Caco-2 (cell line): ENCODE measurements around the gene TCEANC. TPM values are rescaled to one million over a fixed set of nuclear protein-coding genes. Genes with fewer than 3 reads are reported as not detected.

ENCODE experiments used
- BruUV-seq: library from RNA; stranded (reverse); fragments of 400-500 nt; replicated peaks from 2 replicates; lab custom pipeline; 2021; lab: Mats Ljungman, UMichigan
- CTCF ChIA-PET: fragments of 300-600 bp; sonication (Branson Sonifier 250); formaldehyde crosslinking; loops from one replicate; lab custom pipeline; 2022; ENCODE audit warnings: antibody characterized with exemption; lab: Charles Lee
- POLR2A ChIA-PET: fragments of 300-600 bp; sonication (Branson Sonifier 250); formaldehyde crosslinking; loops from one replicate; lab custom pipeline; 2022; ENCODE audit warnings: antibody characterized with exemption; lab: Charles Lee
- DNase-seq, 2 experiments: peaks; one replicate each; pipeline versions ENCODE4 v3.0.0 to v3.0.0-alpha.2; 2020 to 2022
- H3K27me3 ChIP-seq: replicated peaks from 2 replicates; pipeline ENCODE4 v1.6.0; 2011; ENCODE audit warnings: low read length; ENCODE audit not compliant: control insufficient read depth, insufficient read depth
- H3K36me3 ChIP-seq: 2 replicates; pipeline ENCODE4 v1.5.1; 2011; ENCODE audit warnings: low read length; ENCODE audit not compliant: control insufficient read depth, insufficient read depth
- H3K4me1 ChIP-seq: fragments of 250-450 bp; sonication (Bioruptor Pico); 2 replicates; pipeline ENCODE4 v1.5.1; 2020; ENCODE audit warnings: mild to moderate bottlenecking
- H3K4me3 ChIP-seq: 2 replicates; pipeline ENCODE4 v1.5.1; 2011; ENCODE audit warnings: low read depth, mild to moderate bottlenecking, control low read depth, low read length
- H3K9me3 ChIP-seq: fragments of 250-450 bp; sonication (Bioruptor Pico); 2 replicates; pipeline ENCODE4 v1.5.1; 2020; ENCODE audit warnings: mild to moderate bottlenecking, moderate library complexity
- H3K27ac Mint-ChIP-seq: one replicate; pipeline ENCODE4 v1.8.0; 2022; ENCODE audit warnings: mixed read lengths; ENCODE audit not compliant: unreplicated experiment
- H3K27me3 Mint-ChIP-seq: one replicate; pipeline ENCODE4 v1.8.0; 2022; ENCODE audit warnings: mixed read lengths; ENCODE audit not compliant: insufficient read depth, unreplicated experiment
- H3K36me3 Mint-ChIP-seq: one replicate; pipeline ENCODE4 v1.8.0; 2022; ENCODE audit warnings: mild to moderate bottlenecking, mixed read lengths; ENCODE audit not compliant: insufficient read depth, unreplicated experiment
- H3K4me1 Mint-ChIP-seq: one replicate; pipeline ENCODE4 v1.8.0; 2022; ENCODE audit warnings: low read depth, mixed read lengths; ENCODE audit not compliant: unreplicated experiment
- H3K4me3 Mint-ChIP-seq: one replicate; pipeline ENCODE4 v1.8.0; 2022; ENCODE audit warnings: mild to moderate bottlenecking, moderate library complexity, mixed read lengths; ENCODE audit not compliant: unreplicated experiment
- H3K9me3 Mint-ChIP-seq: one replicate; pipeline ENCODE4 v1.8.0; 2022; ENCODE audit warnings: mixed read lengths; ENCODE audit not compliant: unreplicated experiment
- CTCF ChIP-seq, 2 experiments: fragments of 200-600 bp in 1 of 2; IDR thresholded peaks; 1 replicate in 1 of 2; 2 replicates in 1 of 2; pipeline versions ENCODE4 v1.5.1 to v1.8.0; 2011 to 2022; ENCODE audit warnings: antibody characterized with exemption in 1 of 2, control low read depth in 1 of 2, inconsistent platforms in 1 of 2, low read depth in 1 of 2, low read length in 1 of 2, mild to moderate bottlenecking in 1 of 2, moderate library complexity in 1 of 2; ENCODE audit not compliant: insufficient read depth in 1 of 2, severe bottlenecking in 1 of 2, unreplicated experiment in 1 of 2
- intact Hi-C: fragments of 100-400 bp; cut with micrococcal nuclease; formaldehyde crosslinking; loops from one replicate; pipeline ENCODE4 v1.10.0; 2022; ENCODE audit not compliant: unreplicated experiment
- total RNA-seq: library from RNA; stranded (reverse); gene quantifications from 2 replicates; pipeline ENCODE4 v1.2.3, GENCODE V29; 2022

Gene TCEANC
- total RNA-seq, 1 experiment from 2014 or later = 1.6 TPM

DNA sequence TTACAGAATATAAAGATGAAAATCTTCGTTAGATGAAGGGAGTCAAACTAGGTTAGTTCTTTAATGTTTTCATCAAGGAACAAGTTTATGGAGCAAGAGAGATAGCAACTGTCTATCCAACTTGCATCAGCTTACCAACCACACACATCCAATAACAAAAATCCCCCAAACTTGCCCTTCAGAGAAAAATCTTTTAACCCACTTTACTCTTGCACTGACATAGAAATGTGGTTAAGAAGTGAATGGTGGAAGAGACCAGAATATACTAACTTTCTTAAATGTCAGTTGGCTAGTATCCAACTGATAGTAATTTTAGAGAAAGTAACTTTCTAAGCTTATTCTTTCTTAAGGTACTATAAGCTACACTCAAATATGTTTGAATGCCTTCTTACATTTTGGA, 34.3 kb downstream of the TCEANC start:
- Mint-ChIP-seq H3K4me3 (no peak overlapping the region), H3K27ac (no peak overlapping the region), H3K9me3 (no peaks in the 10 kb centered on the region), H3K27me3 (no peaks in the 10 kb centered on the region), H3K4me1 (peaks cover 6% of the 10 kb centered on the region), H3K36me3 (peaks cover 14% of the 10 kb centered on the region)
- H3K27me3 ChIP-seq = no peaks in the 10 kb centered on the region
- no peaks in the 10 kb centered on the region for H3K4me1 ChIP-seq
- H3K4me3 ChIP-seq = no peak overlapping the region
- H3K36me3 ChIP-seq = no peaks in the 10 kb centered on the region
- no peak for TF ChIP-seq CTCF (IDR thresholded peaks at IDR 0.05; ENCODE audit: insufficient read depth in 1 of 2, low read depth in 1 of 2, low read length in 1 of 2, severe bottlenecking in 1 of 2, unreplicated experiment in 1 of 2)
- ChIA-PET CTCF (no interaction called here), POLR2A (interaction anchor here (2.3 kb wide), 1 partner anchor 47 kb away, joined by 8 read pairs; the partner anchor contains the start of genes OFD1 and TRAPPC2)
- H3K9me3 ChIP-seq = no peaks in the 10 kb centered on the region
- no peak for DNase-seq
- BruUV-seq = no TSS peak
- intact Hi-C loops = no loop called here

DNA sequence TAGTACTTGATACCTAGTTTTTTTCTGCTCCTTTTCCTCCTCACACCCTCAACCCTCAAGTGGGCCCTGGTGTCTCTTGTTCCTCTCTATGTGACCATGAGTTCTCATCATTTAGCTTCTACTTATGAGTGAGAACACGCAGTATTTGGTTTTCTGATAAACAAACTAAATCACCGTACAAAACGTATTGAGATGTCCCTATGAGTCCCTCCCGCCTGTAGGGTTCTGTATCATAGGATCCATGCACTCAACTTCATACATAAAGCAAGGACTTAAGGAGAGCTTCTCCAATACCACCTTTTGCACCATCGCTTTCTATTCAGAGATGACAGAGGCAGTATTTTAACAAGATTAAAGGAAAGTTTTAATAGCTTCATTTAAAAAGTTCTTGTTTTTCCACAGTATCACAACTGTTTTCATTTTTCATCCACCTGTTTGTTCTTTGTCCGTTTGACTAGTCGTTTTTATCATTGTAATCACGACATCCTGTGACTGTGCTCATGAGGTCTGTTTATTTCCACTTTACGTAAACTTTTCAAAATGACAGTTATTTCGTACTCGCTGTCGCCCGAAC, 35.5 kb downstream of the TCEANC start:
- Histone ChIP-seq H3K36me3 (no peaks in the 10 kb centered on the region), H3K4me1 (no peaks in the 10 kb centered on the region; the same call in 1 of the 2 replicates), H3K9me3 (no peaks in the 10 kb centered on the region), H3K27me3 (no peaks in the 10 kb centered on the region), H3K4me3 (peak overlapping the region; percentile 76)
- H3K9me3 Mint-ChIP-seq = no peaks in the 10 kb centered on the region
- BruUV-seq = TSS peak; percentile 92
- ChIA-PET CTCF (no interaction called here), POLR2A (interaction anchor here (1.2 to 2.3 kb wide), 3 partner anchors 19 to 46 kb away, joined by 4 to 8 read pairs (median 5); partner anchors contain the start of genes OFD1, TCEANC and TRAPPC2)
- peaks cover 23% of the 10 kb centered on the region for H3K36me3 Mint-ChIP-seq
- intact Hi-C loops = loop anchor here (1.0 kb wide), 1 partner anchor 19 kb away; no protein-coding TSS in a partner anchor
- H3K27me3 Mint-ChIP-seq = no peaks in the 10 kb centered on the region
- no peak for DNase-seq
- no peak for TF ChIP-seq CTCF (IDR thresholded peaks at IDR 0.05; ENCODE audit: insufficient read depth in 1 of 2, low read depth in 1 of 2, low read length in 1 of 2, severe bottlenecking in 1 of 2, unreplicated experiment in 1 of 2)
- peaks cover 17% of the 10 kb centered on the region for H3K4me1 Mint-ChIP-seq
- H3K27ac Mint-ChIP-seq = peak overlapping the region; percentile 86
- H3K4me3 Mint-ChIP-seq = peak overlapping the region; percentile 84

- Mint-ChIP-seq H3K27me3 (no peaks in the 10 kb centered on the region), H3K4me3 (peak within 1 kb of the TSS; percentile 84), H3K27ac (peak within 1 kb of the TSS; percentile 86), H3K9me3 (no peaks in the 10 kb centered on the region), H3K36me3 (peaks cover 23% of the 10 kb centered on the region), H3K4me1 (peaks cover 20% of the 10 kb centered on the region)
- ChIA-PET CTCF (no interaction called here), POLR2A (interaction anchor here (1.2 to 2.3 kb wide), 3 partner anchors 20 to 45 kb away, joined by 4 to 8 read pairs (median 5); partner anchors contain the start of genes OFD1, TCEANC and TRAPPC2)
- intact Hi-C loops = loop anchor here (1.0 kb wide), 1 partner anchor 20 kb away; no protein-coding TSS in a partner anchor
- H3K4me3 ChIP-seq = peak within 1 kb of the TSS; percentile 76
- peak; percentile 86 to 92 for DNase-seq
- H3K9me3 ChIP-seq = no peaks in the 10 kb centered on the region
- H3K36me3 ChIP-seq = no peaks in the 10 kb centered on the region
- H3K4me1 ChIP-seq = no peaks in the 10 kb centered on the region; the same call in 1 of the 2 replicates
- no TSS peak for BruUV-seq
- no peaks in the 10 kb centered on the region for H3K27me3 ChIP-seq
- peak in 1 of 2 experiments; percentile 10 for TF ChIP-seq CTCF (IDR thresholded peaks at IDR 0.05; ENCODE audit: insufficient read depth in 1 of 2, low read depth in 1 of 2, low read length in 1 of 2, severe bottlenecking in 1 of 2, unreplicated experiment in 1 of 2)
Measured at GRCh38 chrX:13688958-13689740, 36.2 kb downstream of the TCEANC start, which contains the start of gene RAB9A. Gene RAB9A, plus strand, starts transcription at chrX:13689128. Its CDS starts 19,619 bp downstream, at chrX:13708747.
